NCI-H2227 treated with DMSO at 0.1 percent for 48 hours (cell line): ENCODE measurements around the gene SLC26A3.

Experiments
- DNase-seq: peaks from one replicate; lab custom pipeline; 2025; lab: John Stamatoyannopoulos, UW

The SLC26A3 gene

DNA sequence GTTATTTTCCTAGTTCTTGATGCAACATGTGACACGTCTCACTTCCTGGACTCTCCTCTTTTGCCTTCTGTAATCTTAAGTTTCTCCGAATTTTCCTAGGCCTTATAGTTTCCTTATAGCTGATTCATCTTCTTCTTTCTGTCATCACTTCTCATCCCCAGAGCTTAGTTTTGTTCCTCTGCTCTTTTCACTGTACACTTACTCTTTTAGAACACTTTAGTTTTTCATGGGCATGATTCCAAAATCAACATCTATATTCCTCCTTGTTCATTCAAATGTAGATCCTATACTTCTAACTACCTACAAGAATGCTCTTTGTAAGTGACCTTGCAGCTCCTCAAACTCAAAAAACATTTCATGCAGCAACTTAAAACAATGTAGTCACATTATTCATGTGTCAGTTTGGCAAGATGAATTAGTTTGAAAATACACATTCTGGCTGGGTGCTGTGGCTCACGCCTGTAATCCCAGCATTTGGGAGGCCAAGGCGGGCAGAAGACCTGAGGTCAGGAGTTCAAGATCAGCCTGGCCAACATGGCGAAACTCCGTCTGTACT lies 13.1 kb upstream of the SLC26A3 start:
- DNase-seq: no peak

DNA sequence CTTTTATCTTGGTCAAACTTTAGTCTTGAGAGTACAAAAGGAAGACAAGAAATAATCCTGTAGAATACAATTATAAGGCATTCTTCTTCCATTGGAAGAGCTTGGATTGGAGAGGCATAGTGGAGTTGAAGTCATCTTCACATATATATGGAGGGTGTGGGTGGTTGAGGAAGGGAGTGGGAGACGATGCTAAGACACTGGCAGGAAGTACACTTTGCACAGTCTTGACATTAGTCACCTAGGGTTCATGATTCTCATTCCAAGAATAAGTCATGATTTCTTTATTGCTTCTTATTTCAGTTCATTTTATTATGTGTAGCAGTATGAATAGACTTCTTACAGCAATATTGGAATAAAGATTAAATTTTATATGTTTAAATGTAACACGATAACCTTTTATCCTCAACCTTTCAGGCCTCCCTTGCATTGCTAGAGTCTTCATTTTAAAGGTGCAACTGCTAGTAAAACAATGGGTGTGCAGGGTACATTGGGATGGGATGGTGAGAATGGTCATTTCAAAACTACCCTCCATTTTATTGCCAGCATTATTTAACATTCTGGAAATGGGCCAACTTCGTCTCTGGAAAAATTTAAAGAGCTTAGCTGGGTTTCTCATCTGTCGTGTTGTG lies 12.3 kb upstream of the SLC26A3 start:
- DNase-seq: no peak

DNA sequence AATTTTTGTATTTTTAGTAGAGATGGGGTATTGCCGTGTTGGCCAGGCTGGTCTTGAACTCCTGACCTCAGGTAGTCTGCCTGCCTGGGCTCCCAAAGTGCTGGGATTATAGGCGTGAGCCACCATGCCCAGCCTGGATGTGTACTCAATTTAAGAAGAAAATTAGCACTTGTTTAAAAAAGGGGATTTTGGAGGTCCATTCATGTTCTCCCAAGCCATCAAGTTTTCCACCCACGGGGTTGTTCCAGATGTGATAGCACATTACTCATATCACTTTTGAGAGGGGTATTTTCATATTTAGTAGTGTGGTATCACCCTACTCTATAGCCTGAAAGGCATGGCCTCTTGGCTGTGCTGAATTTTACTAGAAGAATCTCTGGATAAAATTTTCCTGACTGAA lies 10.5 kb upstream of the SLC26A3 start:
- DNase-seq: no peak

DNA sequence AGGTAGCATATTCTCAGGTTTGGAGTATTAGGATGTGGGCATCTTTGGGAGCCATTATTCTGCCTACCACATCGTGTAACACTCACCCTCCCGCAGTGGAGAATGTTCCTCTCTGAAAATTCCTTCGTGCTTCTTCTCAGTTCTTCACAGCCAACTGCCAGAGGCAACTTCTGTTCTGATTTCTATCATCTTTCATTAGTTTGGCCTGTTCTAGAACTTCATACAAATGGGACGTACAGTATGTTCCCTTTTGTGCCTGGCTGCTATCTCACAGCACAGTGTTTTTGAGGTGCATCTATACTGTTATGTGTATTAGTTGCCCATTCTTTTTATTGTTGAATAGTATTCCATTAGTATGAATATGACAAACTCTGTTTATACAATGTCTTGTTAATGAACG lies 8.9 kb upstream of the SLC26A3 start:
- no peak for DNase-seq

DNA sequence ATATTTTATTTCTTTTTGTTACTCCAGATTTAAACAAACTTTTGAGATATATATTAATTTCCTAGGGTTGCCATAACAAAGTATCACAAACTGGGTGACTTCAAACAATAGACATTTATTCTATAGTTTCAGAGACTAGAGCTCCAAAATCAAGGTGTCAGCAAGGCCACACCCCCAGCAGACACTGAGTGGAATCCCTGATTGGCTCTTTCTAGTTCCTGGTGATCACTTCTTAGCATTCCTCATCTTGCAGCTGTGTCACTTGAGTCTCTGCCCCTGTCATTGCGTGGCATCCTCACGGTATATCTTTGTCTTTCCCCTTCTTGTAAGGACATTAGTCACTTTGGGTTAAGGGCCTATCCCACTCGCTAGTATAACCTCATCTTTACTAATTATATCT lies 7.6 kb upstream of the SLC26A3 start:
- no peak for DNase-seq

DNA sequence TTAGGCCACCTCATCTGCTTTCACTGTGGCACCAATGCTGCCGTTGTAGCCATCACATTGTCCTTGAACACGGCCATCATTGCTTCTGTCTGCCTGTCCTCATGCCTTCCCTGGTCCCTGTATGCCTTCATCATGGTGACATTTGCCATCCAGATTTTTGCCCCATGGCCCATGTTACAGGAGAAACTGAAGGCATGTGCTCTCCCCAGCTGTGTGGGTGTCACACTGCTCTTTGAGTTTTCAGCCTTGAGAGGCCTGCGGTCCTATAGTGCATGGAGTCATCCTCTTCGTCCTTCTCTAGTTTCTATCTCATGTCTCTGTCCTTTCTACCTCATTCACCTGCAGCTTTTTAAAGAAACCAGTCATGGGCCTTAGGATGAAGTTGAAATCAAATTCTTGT lies 6.2 kb upstream of the SLC26A3 start:
- DNase-seq: no peak

DNA sequence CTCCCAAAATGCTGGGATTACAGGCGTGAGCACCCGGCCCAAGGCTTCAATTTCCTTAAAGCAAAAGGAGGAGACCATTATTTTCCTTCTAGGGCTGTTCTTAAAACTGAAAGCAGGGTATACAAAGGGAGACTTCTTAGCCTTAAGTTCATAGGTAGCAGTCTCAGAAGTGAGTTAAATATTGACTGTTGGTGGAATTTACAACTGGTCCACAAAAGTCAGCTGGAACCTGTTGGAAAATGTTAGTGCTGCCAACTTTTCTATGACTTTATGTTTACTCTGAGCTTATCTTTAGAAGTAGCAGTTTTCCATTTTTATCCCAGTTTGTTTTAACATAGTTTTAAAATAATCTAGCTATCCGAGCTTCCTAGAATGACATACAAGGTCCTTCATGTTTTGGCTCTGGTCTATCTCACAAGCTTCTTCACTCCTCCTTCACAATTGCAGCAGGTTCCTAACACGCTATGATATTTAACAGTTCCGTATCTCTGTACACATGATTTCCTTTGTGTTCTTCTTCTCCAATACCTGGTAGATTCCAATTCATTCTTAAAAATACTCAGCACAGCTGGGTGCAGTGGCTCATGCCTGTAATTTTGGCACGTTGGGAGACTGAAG lies 3.3 kb downstream of the SLC26A3 start:
- DNase-seq: no peak

DNA sequence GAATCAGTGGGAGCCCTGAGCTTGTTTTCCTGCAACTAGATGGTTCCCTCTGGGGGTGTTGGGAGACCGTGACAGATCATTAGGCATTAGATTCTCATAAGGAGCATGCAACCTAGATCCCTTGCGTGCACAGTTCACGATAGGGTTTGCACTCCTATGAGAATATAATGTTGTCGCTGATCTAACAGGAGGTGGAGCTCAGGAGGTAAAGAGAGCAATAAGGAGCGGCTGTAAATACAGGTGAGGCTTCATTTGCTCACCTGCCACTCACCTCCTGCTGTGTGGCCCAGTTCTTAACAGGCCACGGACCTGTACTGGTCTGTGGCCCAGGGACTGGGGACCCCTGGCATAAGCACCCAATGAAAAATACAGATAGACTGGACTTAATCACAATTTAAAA lies 10.7 kb downstream of the SLC26A3 start:
- DNase-seq: no peak

DNA sequence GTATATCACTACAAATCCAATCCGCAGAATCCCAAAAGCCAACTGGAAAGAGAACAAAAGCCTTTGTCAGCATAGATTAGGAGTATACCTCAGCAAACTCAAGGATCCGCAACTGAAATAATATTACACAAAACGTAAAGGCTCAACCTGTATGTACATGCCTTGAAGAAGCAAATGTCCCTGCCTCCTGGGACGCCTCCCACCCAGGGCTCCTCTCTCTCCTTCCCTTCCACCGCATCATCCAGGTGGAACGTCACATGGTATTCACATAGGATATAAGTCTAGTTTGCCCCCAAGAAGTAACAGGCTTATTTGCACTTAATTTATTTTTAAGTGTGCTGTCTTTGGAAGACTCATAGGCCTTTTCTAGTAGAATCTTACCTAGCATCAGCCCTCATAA lies 13.4 kb downstream of the SLC26A3 start:
- no peak for DNase-seq

DNA sequence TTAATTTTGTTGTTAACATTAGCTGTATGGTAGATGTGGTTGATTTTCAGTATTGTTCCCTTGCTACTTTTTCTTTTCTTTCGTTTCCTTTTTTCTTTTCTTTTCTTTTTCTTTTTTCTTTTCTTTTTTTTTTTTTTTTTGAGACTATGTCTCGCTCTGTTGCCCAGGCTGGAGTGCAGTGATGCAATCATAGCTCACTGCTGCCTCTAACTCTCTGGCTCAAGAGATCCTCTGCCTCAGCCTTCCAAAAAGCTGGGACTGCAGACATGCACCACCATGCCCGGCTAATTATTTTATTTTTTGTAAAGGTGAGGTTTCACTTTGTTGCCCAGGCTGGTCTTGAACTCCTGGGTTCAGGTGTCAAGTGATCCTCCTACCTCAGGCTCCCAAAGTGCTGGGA lies 14.4 kb downstream of the SLC26A3 start:
- no peak for DNase-seq

DNA sequence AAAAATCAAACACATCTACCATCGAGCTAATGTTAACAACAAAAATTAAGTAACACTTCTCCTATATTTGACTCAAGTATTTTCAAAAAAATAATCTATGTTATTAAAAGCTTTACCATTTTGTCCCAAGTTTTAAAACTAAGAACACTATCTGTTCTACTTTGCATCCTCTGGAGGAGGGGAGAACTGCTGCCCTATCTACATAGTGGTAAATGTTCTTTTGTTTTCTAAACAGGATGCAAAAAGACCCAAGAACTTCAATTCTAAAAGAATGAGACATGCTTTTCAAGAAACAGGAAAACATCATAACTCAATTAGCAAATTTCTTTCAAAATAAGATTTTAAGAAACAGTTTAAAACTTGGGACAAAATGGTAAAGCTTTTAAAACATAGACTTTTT lies 14.8 kb downstream of the SLC26A3 start:
- DNase-seq: no peak

DNA sequence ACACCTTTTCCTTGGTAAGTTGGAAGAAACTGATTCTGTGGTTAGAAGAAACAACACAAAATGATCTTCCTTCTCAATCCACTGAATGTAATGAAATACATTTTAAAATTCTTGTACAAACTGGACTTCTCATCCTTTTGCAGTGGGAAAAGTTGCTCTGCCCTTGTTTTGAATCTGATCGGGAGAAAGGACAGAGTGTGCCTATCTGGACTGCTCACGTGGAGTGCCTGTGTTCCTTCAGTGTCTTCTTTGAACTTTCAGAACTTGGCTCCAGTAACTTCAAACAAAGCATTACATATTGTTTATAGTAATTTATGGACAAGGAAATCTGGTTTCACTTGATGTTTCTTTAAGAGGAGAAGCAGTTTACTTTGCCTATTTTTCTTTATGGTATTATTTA lies 17.1 kb downstream of the SLC26A3 start:
- DNase-seq: no peak

DNA sequence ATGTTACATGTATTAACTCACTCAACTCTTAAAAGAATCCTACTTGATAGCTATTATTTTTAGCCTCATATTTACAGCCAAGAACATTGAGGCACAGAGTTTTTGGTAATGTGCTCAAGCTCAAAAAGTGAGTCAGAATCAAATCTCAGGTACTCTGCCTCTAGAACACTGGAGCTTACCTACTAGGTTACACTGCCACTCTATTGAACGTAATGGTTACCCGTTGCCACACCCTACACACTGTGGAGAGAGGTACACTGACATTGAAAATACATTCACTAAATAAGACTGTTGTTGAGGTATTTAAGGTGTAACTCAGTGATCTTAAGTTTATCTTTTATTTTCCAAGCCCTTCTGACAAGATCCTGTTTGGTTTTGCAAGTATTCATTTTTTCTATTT lies 17.9 kb downstream of the SLC26A3 start:
- DNase-seq: no peak

DNA sequence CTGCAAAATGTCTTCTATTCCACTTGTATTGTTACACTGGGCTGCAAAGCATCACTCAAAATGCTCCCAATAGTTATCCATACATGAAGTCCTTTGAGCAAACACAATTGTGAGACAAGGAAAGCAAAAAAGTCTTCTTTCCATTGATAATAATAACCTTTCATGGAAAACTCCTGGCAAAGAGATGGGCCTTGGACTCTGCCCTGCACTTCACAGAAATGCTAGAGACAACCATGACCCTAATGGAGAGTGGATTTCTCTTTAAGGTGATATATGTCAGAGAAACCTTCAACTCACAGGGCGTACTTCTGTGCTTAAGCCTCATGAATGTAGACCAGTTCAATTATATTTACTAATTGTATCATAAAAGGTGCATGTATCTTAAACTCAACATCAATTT lies 19.4 kb downstream of the SLC26A3 start:
- no peak for DNase-seq

DNA sequence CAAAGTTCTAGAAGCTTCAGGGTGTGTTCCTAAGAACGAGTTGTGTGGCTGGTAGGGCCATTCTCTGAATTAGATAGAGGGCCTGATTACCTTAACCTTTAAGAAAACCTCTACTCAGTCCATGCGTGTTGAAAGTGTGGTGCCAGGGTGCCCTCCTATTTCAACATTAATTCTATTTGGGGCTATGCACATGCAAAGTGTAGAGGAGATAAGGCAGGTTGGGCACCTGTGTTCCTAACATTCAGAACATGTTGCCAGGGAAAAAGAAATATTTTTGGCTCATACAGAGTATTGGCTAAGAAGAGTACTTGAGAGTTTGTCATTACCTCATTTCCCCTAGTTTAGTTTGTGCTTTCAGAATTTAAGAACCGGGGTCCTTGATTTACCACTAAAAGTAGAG lies 20.6 kb downstream of the SLC26A3 start:
- DNase-seq: no peak

DNA sequence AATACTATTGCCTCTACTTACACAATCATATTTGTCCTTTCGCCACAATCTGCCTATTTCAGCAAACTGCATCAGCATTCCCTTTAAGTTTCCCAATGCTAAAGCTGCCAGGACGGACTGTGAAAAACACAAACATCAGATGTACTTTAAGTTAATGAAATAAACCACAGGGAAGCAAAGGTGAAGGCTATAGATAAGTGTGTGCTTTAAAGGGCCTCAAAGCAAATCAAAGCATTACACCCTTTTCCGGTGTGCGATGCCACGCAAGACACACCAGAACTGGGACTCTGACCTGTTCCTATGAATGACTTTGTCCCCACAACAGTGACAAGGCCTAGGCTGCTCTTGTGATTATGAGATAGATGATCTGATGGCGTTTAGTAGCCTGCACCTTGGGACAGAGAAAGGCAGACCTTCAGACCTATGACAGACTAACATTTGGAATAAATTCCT lies 23.4 kb downstream of the SLC26A3 start:
- DNase-seq: no peak

DNA sequence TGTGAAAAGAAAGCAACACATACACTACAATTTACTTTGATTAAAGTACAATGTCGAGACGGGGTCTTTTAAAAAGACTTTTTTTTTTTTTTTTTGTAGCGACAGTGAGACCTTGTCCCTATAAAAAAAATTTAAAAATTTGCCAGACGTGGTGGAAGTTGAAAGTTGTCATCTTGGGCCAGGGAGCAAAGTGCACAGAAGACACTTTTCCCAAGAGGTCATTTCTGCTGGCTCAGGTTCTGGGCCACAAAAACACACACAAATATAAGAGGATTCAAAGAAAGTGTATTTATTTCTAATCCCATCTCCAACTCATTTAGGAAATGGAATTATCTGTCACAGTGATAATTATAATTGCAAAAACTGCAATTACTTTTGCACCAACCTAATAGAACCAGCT lies 24.7 kb downstream of the SLC26A3 start:
- no peak for DNase-seq

DNA sequence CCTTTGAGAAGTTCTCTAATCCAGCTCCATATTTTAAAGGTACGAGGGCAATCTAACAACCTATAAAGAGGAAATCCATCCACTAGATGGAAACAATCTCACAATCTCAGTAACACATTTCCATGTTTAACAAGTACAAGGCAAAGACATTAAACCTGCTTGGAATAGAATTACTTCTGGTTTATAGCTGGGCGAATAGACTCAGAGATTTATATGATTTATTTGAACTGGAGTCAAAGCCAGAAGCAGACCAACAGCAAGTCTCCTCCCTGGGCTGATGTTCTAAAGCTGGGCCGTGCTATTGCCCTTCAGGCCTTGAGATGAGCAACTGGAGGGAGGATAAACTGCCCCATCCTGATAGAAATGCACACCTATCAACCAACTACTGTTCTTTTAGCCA lies 25.3 kb downstream of the SLC26A3 start:
- no peak for DNase-seq

DNA sequence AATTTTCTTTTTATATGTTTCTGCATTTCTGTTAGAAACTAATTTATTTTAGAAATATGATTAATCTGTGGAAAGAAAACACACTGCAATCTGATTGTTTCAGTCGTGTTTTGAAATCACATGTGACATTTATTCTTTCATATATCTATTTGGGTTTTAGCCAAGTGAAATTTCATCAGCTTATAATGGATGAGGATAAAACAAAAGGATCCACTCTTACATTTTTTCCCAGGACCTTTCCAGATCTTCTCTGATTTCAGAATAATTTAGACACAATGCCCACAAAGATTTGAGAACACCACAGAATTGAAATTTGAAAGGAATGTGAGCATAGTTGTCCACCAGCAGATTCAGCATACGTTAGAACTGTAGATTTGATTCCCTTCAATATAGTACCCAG lies 30.0 kb downstream of the SLC26A3 start:
- DNase-seq: no peak

DNA sequence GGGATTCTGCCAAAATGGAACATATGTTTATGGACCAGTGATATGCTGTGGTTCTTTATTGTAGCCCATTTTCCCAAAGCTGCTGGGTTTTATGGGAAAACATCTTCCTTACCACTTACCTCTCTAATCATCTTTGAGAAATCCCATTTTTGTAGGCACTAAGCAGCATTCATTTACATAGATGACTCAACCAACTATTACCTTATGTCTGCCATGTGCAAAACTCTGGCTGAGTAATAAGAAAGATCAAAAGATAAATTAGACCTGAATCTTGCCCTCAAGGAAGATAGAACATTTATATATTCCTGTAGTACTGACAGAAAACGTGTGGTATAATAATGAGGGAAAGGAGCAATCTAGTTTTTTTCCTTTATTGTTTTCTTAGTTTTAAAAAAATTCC lies 34.8 kb downstream of the SLC26A3 start:
- DNase-seq: no peak

DNA sequence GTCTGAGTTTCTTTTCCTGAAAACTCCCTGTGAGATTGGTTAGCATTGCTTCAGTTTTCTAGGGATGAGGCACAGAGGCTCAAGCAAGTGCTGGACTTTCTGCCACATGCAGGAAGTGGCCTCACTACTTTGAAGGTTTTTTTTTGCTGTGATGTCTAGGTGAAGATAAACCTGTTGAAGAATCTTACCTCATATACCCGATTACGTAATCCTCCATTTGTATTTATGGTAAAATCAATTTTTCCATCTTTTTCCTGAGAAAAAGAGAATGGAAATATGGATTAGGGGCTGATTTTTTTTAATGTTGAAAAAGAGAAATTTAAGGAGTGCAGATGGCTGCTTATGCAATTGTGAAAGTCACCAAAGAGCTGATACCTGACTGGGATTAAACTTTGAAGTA lies 35.6 kb downstream of the SLC26A3 start:
- no peak for DNase-seq

DNA sequence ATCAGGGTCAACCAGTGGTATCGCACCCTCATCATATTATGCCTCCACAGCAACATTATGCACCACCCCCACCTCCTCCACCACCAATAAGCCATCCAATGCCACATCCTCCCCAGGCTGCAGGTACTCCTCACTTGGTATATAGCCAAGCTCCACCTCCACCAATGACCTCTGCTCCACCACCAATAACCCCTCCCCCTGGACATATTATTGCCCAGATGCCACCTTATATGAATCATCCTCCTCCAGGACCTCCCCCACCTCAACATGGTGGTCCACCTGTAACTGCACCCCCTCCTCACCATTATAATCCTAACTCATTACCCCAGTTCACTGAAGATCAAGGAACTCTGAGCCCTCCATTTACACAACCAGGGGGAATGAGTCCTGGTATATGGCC lies 44.4 kb downstream of the SLC26A3 start:
- no peak for DNase-seq

DNA sequence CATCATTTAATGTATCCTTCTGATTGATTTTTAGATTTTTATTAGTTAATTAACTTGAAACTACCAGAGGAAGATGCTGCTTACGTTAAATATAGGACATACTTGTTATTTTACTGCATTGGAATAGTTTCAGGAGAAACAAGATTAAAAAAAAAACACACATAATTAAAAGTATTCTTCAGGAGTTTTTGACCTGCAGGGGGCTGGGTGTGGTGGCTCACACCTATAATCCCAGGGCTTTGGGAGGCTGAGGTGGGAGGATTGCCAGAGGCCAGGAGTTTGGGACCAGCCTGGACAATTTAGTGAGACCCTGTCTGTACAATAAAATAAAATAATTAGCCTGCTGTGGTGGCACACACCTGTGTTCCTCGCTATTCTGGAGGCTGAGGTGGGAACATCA lies 48.4 kb downstream of the SLC26A3 start:
- no peak for DNase-seq

DNA sequence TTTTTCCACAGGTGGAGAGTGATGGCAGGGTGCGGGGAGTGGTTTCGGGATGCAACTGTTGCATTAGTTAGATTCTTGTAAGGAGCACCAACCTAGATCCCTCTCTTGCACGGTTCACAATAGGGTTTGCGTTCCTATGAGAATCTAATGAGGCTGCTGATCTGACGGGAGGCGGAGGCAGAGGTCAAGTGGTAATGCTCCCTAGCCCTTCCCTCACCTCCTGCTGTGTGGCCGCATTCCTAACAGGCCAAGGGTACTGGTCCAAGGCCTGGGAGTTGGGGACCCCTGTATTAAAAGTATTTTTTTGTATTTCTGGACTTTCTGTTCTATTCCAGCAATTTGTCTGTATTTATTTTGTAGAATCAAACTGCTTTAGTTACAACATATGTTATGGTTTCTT lies 51.9 kb downstream of the SLC26A3 start:
- no peak for DNase-seq
